Loucy (cell line): Measurements from ENCODE around the gene SND1.

Experiments
- H2AFZ ChIP-seq: fragments of 200-600 bp; sonication (generic); 2 replicates; pipeline ENCODE4 v1.6.0; 2016; ENCODE audit warnings: antibody characterized with exemption, mild to moderate bottlenecking, low read length, moderate library complexity
- H3F3A ChIP-seq: fragments of 200-600 bp; 2 replicates; pipeline ENCODE4 v1.6.0; 2016; ENCODE audit warnings: antibody characterized with exemption, low read depth, mild to moderate bottlenecking
- H3K27me3 ChIP-seq: fragments of 200-600 bp; sonication (generic); 2 replicates; pipeline ENCODE4 v1.6.1; 2014; ENCODE audit warnings: low read length, mild to moderate bottlenecking; ENCODE audit not compliant: insufficient read depth, poor library complexity, severe bottlenecking
- H3K36me3 ChIP-seq: fragments of 200-600 bp; sonication (generic); 2 replicates; pipeline ENCODE4 v1.6.1; 2016; ENCODE audit warnings: low read length; ENCODE audit not compliant: insufficient read depth
- H3K4me1 ChIP-seq: fragments of 200-600 bp; sonication (generic); 2 replicates; pipeline ENCODE4 v1.5.1; 2014; ENCODE audit warnings: low read length, mild to moderate bottlenecking; ENCODE audit not compliant: insufficient read depth, poor library complexity, severe bottlenecking
- H3K4me2 ChIP-seq: fragments of 200-600 bp; sonication (generic); 2 replicates; pipeline ENCODE4 v1.6.0; 2014; ENCODE audit warnings: antibody characterized with exemption, low read length, low read depth, mild to moderate bottlenecking; ENCODE audit not compliant: poor library complexity, severe bottlenecking
- H3K4me3 ChIP-seq: fragments of 200-600 bp; sonication (generic); 2 replicates; pipeline ENCODE4 v1.5.1; 2014; ENCODE audit warnings: low read length, mild to moderate bottlenecking, mixed read lengths; ENCODE audit not compliant: poor library complexity, severe bottlenecking
- H3K79me2 ChIP-seq: fragments of 200-600 bp; sonication (generic); 2 replicates; pipeline ENCODE4 v1.6.1; 2014; ENCODE audit warnings: low read length; ENCODE audit not compliant: insufficient read depth
- H3K9ac ChIP-seq: fragments of 200-600 bp; sonication (generic); 2 replicates; pipeline ENCODE4 v1.6.0; 2014; ENCODE audit warnings: mild to moderate bottlenecking, low read depth, low read length, moderate library complexity; ENCODE audit not compliant: poor library complexity, severe bottlenecking
- H3K9me2 ChIP-seq: fragments of 200-600 bp; sonication (generic); replicated peaks from 2 replicates; pipeline ENCODE4 v1.6.1; 2016; ENCODE audit warnings: low read depth, low read length, mixed read lengths
- H3K9me3 ChIP-seq: fragments of 200-600 bp; sonication (generic); 2 replicates; pipeline ENCODE4 v1.6.1; 2014; ENCODE audit warnings: mild to moderate bottlenecking, antibody characterized with exemption, low read length, low read depth; ENCODE audit not compliant: insufficient read depth
- H4K20me1 ChIP-seq: fragments of 200-600 bp; sonication (generic); 2 replicates; pipeline ENCODE4 v1.6.0; 2014; ENCODE audit warnings: antibody characterized with exemption, low read length, mild to moderate bottlenecking; ENCODE audit not compliant: insufficient read depth, poor library complexity, severe bottlenecking
- EZH2phosphoT487 ChIP-seq: fragments of 200-600 bp; IDR thresholded peaks from 2 replicates; pipeline ENCODE4 v1.6.1; 2018; ENCODE audit warnings: antibody characterized with exemption, mild to moderate bottlenecking, moderate library complexity, borderline replicate concordance
- TF ChIP-seq, protein P1 (sequence below): fragments of 200-600 bp; sonication (generic); conservative IDR thresholded peaks from 2 replicates; pipeline ENCODE4 v1.5.1; 2014; ENCODE audit warnings: mild to moderate bottlenecking, antibody characterized with exemption, low read length

SND1 gene

DNA sequence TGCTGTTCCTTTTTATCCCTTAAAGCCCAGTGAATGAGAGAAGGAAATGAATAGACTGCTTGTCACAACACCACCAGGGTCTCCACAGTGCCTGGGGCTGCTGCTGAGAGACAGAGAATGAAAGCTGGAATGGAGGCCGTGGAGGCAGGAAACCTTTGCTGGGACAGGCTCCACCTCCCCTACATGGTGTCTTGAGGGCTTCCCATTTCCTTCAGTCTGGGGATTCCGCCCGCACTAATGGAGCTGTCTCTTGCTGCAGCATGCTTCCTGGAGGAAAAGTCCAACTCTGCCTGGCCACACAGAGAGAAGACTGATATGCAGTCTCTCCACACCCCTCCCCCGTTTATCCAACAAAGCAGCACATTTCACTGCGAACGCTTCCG is 324.7 kb downstream of the SND1 start:
- Histone ChIP-seq H3K79me2 (no peaks in the 10 kb centered on the region), H3K4me2 (no peak overlapping the region), H3K27me3 (no peaks in the 10 kb centered on the region), H3K9me2 (no peaks in the 10 kb centered on the region), H2AFZ (no peak overlapping the region), H3K4me3 (no peak overlapping the region), H3K9me3 (peaks cover 5% of the 10 kb centered on the region; the same call in 1 of the 2 replicates), H3F3A (no peaks in the 10 kb centered on the region), H4K20me1 (no peaks in the 10 kb centered on the region), H3K9ac (no peak overlapping the region), H3K4me1 (peaks cover 18% of the 10 kb centered on the region), H3K36me3 (peaks cover 17% of the 10 kb centered on the region)
- TF ChIP-seq, protein P1, sequence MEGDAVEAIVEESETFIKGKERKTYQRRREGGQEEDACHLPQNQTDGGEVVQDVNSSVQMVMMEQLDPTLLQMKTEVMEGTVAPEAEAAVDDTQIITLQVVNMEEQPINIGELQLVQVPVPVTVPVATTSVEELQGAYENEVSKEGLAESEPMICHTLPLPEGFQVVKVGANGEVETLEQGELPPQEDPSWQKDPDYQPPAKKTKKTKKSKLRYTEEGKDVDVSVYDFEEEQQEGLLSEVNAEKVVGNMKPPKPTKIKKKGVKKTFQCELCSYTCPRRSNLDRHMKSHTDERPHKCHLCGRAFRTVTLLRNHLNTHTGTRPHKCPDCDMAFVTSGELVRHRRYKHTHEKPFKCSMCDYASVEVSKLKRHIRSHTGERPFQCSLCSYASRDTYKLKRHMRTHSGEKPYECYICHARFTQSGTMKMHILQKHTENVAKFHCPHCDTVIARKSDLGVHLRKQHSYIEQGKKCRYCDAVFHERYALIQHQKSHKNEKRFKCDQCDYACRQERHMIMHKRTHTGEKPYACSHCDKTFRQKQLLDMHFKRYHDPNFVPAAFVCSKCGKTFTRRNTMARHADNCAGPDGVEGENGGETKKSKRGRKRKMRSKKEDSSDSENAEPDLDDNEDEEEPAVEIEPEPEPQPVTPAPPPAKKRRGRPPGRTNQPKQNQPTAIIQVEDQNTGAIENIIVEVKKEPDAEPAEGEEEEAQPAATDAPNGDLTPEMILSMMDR, result no peak
- TF ChIP-seq EZH2phosphoT487, result no peak

DNA sequence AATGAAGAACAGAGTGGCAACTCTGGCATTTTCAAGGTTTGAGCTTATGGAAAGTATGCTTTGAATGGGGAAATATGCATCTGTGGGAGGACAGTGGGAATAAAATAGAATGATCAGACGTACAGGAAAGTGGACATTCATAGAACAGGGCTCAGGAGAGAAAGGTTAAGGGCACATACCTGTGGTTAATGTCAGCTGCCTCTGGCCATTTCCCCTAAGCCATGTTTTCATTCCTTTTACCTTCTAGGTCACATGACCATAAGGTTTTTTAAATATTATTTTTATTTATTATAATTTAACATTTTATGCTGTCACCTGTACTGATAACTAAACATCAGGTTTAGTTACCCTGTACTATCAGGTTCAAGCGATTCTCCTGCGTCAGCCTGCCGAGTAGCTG is 326.4 kb downstream of the SND1 start:
- Histone ChIP-seq H3K4me2 (no peak overlapping the region), H3K4me3 (no peak overlapping the region), H4K20me1 (no peaks in the 10 kb centered on the region), H3K36me3 (peaks cover 17% of the 10 kb centered on the region), H3K27me3 (no peaks in the 10 kb centered on the region), H3F3A (no peaks in the 10 kb centered on the region), H3K79me2 (no peaks in the 10 kb centered on the region), H3K9ac (no peak overlapping the region), H3K9me2 (no peaks in the 10 kb centered on the region), H3K4me1 (peaks cover 25% of the 10 kb centered on the region), H3K9me3 (peaks cover 5% of the 10 kb centered on the region; the same call in 1 of the 2 replicates), H2AFZ (no peak overlapping the region)
- no peak for TF ChIP-seq EZH2phosphoT487
- TF ChIP-seq, protein P1, result no peak

DNA sequence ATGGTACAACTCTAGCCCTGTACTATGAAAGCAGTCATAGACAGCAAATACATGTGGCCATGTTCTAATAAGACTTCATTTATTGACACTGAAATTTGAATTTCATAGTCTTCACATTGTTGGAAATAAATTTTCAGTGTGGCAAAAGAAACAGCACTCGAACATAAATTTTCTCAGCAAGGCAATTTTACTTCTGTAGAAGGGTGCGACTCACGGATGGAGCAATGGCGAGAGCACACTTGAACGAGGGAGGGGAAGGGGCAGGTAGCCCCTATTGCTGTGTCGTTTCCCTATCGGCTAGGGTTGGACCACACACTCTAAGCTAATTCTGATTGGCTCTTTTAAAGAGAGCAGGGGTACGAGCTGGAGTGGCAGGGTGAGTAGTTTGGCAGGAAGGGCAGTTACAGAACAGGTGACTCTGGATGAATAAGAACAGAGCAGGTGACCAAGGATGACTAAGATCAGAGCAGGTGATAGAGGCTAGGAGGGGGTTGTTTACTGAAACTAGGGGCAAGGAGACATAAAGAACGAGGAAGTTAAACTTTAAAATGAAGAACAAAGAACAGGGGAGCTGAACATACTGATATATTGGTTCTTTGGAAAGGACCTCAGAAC is 327.2 kb downstream of the SND1 start:
- Histone ChIP-seq H3K4me2 (no peak overlapping the region), H4K20me1 (no peaks in the 10 kb centered on the region), H3K36me3 (peaks cover 17% of the 10 kb centered on the region), H3K4me3 (no peak overlapping the region), H3K4me1 (peaks cover 25% of the 10 kb centered on the region), H3K9me3 (peaks cover 5% of the 10 kb centered on the region; the same call in 1 of the 2 replicates), H3K9ac (no peak overlapping the region), H2AFZ (no peak overlapping the region), H3K9me2 (no peaks in the 10 kb centered on the region), H3F3A (no peaks in the 10 kb centered on the region), H3K27me3 (no peaks in the 10 kb centered on the region), H3K79me2 (no peaks in the 10 kb centered on the region)
- TF ChIP-seq, protein P1, result no peak
- no peak for TF ChIP-seq EZH2phosphoT487
